Measurements from ENCODE around the gene PPIF. TPM values are rescaled to one million over a fixed set of nuclear protein-coding genes. Genes with fewer than 3 reads are reported as not detected.

The PPIF gene
- total RNA-seq, 1 experiment from 2014 or later, result 160 TPM

- Histone ChIP-seq H3K27ac (ENCODE audit: low read depth, low read length, poor library complexity, severe bottlenecking) (no peak overlapping the region), H3K27me3 (replicated peaks; ENCODE audit: insufficient read depth, low read depth, low read length, poor library complexity) (no peaks in the 10 kb centered on the region), H3K4me3 (ENCODE audit: low read depth, low read length, poor library complexity, severe bottlenecking) (no peak overlapping the region), H3K9me3 (ENCODE audit: low read depth, low read length, poor library complexity, severe bottlenecking) (no peaks in the 10 kb centered on the region), H3K36me3 (ENCODE audit: insufficient read depth, low read length, poor library complexity, severe bottlenecking) (no peaks in the 10 kb centered on the region), H3K4me1 (ENCODE audit: insufficient read depth, low read length, poor library complexity, severe bottlenecking) (no peaks in the 10 kb centered on the region)
- intact Hi-C loops (cut with micrococcal nuclease; ENCODE audit: unreplicated experiment), result no loop called here
- TF ChIP-seq EZH2 (IDR thresholded peaks at IDR 0.05; ENCODE audit: borderline replicate concordance, low read depth, low read length, poor library complexity, severe bottlenecking) (no peak), CTCF (conservative IDR thresholded peaks at IDR 0.05; ENCODE audit: low read depth, low read length) (no peak)
- CTCF ChIA-PET, result no interaction called here
- POLR2A ChIA-PET (ENCODE audit: low non-redundant PET), result interaction anchor here (0.5 kb wide), 1 partner anchor 752 kb away, joined by 12 read pairs; the partner anchor contains the start of gene TMEM254
- DNase-seq (ENCODE audit: low spot score), result no peak
- no TSS peak for BruUV-seq (replicated peaks)
Measured at GRCh38 chr10:79326361-79327089, 20.7 kb upstream of the PPIF start.

- no peaks in the 10 kb centered on the region for H3K9me3 ChIP-seq (ENCODE audit: low read depth, low read length, poor library complexity, severe bottlenecking)
- BruUV-seq (replicated peaks), result no TSS peak
- no peak for DNase-seq (ENCODE audit: low spot score)
- TF ChIP-seq CTCF (conservative IDR thresholded peaks at IDR 0.05; ENCODE audit: low read depth, low read length) (no peak), EZH2 (IDR thresholded peaks at IDR 0.05; ENCODE audit: borderline replicate concordance, low read depth, low read length, poor library complexity, severe bottlenecking) (no peak)
- no peak overlapping the region for H3K27ac ChIP-seq (ENCODE audit: low read depth, low read length, poor library complexity, severe bottlenecking)
- H3K4me1 ChIP-seq (ENCODE audit: insufficient read depth, low read length, poor library complexity, severe bottlenecking), result no peaks in the 10 kb centered on the region
- ChIA-PET CTCF (no interaction called here), POLR2A (ENCODE audit: low non-redundant PET) (interaction anchor here (0.5 kb wide), 1 partner anchor 752 kb away, joined by 12 read pairs; the partner anchor contains the start of gene TMEM254)
- no peak overlapping the region for H3K4me3 ChIP-seq (ENCODE audit: low read depth, low read length, poor library complexity, severe bottlenecking)
- H3K27me3 ChIP-seq (replicated peaks; ENCODE audit: insufficient read depth, low read depth, low read length, poor library complexity), result no peaks in the 10 kb centered on the region
- no peaks in the 10 kb centered on the region for H3K36me3 ChIP-seq (ENCODE audit: insufficient read depth, low read length, poor library complexity, severe bottlenecking)
- intact Hi-C loops (cut with micrococcal nuclease; ENCODE audit: unreplicated experiment), result no loop called here
Measured at GRCh38 chr10:79327090-79327457, 20.2 kb upstream of the PPIF start.

- no TSS peak for BruUV-seq (replicated peaks)
- no peaks in the 10 kb centered on the region for H3K36me3 ChIP-seq (ENCODE audit: insufficient read depth, low read length, poor library complexity, severe bottlenecking)
- POLR2A ChIA-PET (ENCODE audit: low non-redundant PET), result no interaction called here
- no peak overlapping the region for H3K4me3 ChIP-seq (ENCODE audit: low read depth, low read length, poor library complexity, severe bottlenecking)
- TF ChIP-seq EZH2 (IDR thresholded peaks at IDR 0.05; ENCODE audit: borderline replicate concordance, low read depth, low read length, poor library complexity, severe bottlenecking), result no peak
- TF ChIP-seq CTCF (conservative IDR thresholded peaks at IDR 0.05; ENCODE audit: low read depth, low read length), result no peak
- H3K9me3 ChIP-seq (ENCODE audit: low read depth, low read length, poor library complexity, severe bottlenecking), result no peaks in the 10 kb centered on the region
- intact Hi-C loops (cut with micrococcal nuclease; ENCODE audit: unreplicated experiment), result no loop called here
- CTCF ChIA-PET, result no interaction called here
- H3K27me3 ChIP-seq (replicated peaks; ENCODE audit: insufficient read depth, low read depth, low read length, poor library complexity), result no peaks in the 10 kb centered on the region
- H3K27ac ChIP-seq (ENCODE audit: low read depth, low read length, poor library complexity, severe bottlenecking), result no peak overlapping the region
- H3K4me1 ChIP-seq (ENCODE audit: insufficient read depth, low read length, poor library complexity, severe bottlenecking), result no peaks in the 10 kb centered on the region
- DNase-seq (ENCODE audit: low spot score), result no peak
Measured at GRCh38 chr10:79328147-79328701, 19.0 kb upstream of the PPIF start.

All from A673 (cell line).